GM19193 (cell line): ENCODE data around the gene PPP2R2B.

Experiments used
- POLR2A ChIP-seq: IDR thresholded peaks from 4 replicates; pipeline ENCODE4 v1.6.1; 2011; ENCODE audit not compliant: insufficient read depth, insufficient read length; ENCODE audit errors: extremely low read depth

The PPP2R2B gene

DNA sequence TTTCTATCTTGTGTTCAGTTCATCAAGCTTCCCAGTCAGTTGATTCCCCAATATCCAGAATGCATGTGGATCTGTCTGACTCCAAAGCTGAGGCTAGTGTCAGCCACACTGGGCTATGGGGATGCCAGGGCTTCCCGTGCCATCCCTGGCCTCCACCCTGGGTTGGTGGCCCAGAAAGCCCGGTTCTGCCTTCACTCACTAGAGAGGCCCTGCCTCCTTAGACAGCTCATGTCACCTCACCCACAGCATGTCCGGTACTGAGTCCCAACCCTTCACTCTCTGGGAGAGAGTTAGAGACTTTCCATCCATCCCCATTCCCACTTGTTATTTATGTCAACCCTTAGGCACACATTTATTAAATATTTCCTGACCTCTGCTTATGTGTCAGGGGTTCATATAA is 243.1 kb downstream of the PPP2R2B start:
- no peak for TF ChIP-seq POLR2A

- no peak for TF ChIP-seq POLR2A
These were observed 245.2 kb downstream of the PPP2R2B start for GRCh38 chr5:146633323-146633764.

DNA sequence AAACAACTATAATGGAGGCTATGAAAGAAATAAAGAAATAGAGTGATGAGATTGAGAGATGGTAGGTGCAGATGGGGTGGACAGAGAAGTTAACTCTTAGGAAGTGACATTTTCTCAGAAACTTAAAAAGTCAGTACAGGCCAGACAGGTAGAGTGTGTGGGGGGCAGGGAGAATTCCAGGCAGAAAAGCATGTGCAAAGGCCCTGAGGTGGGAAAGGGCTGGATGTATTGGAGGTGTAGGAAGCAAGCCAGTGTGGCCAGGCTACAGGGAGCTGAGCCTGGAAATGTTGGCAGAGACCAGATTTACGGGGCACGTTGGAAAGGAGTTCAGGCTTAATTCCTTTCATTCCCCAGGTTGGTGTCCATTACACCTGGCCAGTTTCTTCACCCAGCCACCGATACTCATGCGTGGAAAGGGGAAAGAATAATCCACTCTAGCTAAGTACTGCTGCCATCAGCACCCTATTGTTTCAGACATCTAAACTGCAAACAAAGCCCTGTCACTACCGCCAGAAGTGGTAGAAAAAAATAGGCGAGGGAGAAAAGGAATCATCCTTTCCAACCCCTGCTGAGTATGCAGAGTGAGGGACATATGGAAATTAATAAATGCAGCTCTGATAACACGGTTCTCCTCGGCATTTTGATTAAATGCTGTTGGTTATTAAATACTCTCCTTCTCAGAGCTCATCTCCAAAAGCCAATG is 245.8 kb downstream of the PPP2R2B start:
- TF ChIP-seq POLR2A, result no peak

- TF ChIP-seq POLR2A, result no peak
These were observed 248.1 kb downstream of the PPP2R2B start for GRCh38 chr5:146630472-146630871.

GRCh38 chr5:146628950-146629349 is 249.6 kb downstream of the PPP2R2B start:
- no peak for TF ChIP-seq POLR2A

GRCh38 chr5:146626936-146627335 is 251.6 kb downstream of the PPP2R2B start:
- no peak for TF ChIP-seq POLR2A

DNA sequence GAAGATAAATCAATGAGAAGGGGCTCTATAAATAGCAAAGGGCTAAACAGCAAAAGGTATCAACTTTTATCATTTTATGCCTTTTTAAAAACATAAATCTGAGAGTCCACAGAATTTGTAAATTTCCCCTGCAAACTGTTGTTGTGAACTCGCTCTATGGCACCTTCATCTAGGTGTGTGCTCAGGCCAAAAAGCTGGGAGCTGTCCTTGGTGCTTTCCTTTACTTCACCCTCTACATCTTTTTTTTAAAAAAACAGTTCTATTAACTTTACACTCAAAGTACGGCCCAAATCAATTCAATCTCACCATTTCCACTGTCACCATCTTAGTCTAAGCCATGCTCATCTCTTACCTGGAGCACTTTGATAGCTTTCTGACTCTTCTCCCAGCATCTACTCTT is 254.4 kb downstream of the PPP2R2B start:
- TF ChIP-seq POLR2A, result no peak

DNA sequence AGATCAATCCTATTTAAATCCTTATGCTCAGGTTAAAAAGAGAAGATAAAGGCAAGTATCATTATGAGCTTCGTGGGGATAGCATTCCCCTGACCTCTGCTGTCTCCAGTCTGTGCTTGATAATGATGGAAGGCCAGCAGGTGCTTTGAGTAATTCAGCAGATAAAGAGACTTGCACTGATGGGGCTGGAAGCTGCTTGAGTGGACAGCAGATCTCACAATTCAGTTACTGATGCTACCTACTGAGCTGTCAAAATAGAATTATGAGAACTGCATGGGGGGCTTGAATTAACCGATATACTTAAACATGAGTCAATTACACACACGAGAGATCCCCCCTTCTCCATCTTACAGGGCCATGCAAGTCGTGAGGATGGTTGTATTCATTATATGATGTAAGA is 254.9 kb downstream of the PPP2R2B start:
- TF ChIP-seq POLR2A, result no peak

DNA sequence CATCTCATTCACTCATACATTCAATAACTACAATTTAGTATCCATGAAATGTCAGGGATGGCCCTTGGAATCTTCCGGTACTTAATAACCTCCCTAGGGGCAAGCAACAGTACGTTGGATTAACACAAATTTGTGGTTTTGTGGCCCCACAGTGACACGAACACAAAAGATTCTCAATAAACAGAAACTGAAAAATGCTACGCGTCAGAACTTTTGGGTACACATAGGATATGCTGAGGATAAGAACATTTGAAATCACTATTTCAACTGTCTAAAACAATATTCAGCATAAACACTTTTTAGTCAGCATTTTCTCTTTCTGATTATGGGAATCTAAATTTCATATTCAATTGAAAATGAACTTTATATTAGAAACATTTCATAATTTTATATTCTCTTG is 255.5 kb downstream of the PPP2R2B start:
- no peak for TF ChIP-seq POLR2A

DNA sequence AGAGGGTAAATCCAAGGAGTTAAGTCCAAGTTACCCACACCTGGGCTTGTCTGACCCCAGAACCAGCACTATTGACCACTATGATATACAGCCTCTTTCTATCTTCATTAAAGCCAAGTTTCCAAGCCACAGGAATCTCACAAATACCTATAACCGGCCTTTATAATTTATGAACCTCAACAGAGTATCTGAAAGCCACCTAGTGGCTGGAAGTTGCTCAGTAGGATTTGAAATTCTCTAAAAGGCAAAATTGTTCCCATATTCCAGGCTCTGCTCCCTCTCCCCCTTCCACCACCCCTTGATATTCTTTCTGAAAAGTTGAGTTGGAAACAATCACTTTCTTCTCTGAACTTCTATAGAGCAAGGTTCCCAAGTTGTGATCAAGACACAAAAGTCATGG is 256.2 kb downstream of the PPP2R2B start:
- no peak for TF ChIP-seq POLR2A

DNA sequence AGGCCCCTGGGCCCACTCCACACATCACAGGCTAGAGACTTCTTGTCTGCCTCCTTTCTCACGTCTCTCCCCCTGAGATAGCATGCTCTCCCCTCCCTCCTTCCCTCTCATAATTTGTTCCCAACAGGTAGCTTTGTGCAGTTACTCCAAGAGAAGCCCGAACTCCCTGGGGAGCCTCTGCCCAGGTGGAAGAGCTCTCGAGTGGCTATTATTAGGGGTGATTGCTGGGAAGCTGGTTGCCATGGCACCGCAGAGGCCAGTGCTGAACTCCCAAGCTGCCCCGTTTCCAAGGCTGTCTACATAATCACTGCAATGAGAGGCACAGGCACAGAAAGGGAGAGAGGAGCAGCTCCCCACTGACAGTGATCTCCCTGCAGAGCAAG is 257.9 kb downstream of the PPP2R2B start:
- no peak for TF ChIP-seq POLR2A

- TF ChIP-seq POLR2A, result no peak
These were observed 258.4 kb downstream of the PPP2R2B start for GRCh38 chr5:146620031-146620668.

DNA sequence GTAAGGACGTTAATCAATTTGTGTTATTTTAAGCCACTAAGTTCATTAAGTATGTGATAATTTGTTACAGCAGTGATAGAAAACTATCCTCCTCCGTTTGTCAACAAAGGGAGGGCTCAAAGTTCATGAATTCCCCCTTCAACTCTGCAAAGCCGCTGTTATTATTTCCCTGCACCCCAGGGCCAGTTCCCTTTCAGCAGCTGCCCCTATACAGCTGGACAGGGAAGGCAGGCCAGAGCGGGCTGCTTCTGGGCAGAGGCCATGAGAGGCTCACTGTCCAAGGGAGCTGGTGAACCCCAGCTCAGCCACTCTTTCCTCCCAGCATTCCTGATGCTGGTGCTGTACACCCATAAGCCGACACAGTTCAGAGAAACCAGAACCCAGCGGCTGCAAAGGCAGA is 260.1 kb downstream of the PPP2R2B start:
- no peak for TF ChIP-seq POLR2A

DNA sequence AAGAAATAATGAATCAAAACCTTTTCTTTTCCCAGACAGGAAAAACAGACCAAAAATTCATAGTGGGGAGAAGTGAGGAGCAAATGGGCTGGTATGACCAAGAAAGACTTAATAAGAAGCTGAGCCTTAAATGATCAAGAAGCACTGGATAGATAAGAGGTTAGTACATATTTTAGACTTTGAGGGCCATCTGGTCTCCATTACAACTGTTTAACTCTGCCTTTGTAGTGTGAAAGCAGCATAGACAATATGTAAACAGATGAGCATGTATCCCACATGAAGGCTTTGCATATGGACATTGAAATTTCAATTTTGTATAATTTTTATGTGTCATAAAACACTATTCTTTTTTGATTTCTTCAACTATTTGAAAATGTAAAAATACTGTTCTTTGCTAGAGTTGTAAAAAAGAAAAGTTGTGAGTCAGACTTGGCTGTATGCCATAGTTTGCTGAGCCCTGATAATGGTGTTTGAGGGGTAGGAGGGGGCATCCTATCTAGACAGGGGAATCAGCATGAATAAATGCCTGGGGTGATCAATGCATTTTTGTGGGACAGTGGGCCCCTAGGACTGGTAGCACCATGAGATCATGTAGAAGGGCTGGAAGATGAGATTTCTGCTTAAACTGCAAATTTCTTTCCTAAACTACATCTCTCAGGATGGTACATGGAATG is 270.8 kb downstream of the PPP2R2B start:
- no peak for TF ChIP-seq POLR2A

DNA sequence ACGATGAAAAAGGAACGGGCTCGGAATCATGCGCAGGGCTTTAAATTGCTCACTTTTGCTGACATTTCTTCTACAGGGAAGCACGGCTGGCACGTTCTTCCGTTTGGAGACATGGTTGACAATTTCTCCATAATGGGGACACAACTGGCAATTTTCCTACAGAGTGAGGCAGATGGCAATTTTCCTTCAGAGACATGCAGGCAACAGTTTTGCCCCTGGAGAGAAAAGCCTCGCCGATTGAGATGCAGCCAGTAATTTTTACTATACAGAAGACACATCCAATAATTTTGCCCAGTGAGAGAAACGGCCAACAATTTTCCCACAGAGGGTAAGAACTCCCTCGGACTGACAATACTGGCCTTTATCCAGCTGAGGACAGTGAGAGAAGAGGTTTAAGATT is 271.7 kb downstream of the PPP2R2B start:
- no peak for TF ChIP-seq POLR2A

DNA sequence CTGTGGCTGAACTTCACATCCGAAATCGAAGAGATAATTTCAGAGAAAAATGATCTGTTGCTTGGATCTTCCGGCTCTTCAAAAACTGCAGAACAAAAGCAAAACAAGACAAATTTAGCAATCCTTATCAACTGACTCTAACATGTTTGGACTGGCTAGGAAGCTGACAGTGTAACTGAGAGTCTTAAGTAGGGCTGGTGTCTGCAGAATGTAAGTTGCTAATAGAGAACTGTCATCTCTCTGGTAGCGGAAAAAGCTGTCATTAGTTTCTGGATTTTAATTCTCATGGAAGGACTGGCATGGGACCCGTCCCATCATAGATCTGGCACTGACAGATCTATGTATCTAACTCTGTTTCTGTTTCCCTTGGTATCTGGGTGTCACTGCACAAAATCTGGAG is 278.2 kb downstream of the PPP2R2B start:
- no peak for TF ChIP-seq POLR2A
